HepG2 (cell line): Measurements from ENCODE around the gene FAM229A. TPM values are rescaled to one million over a fixed set of nuclear protein-coding genes. Genes with fewer than 3 reads are reported as not detected.

Source experiments
- ATAC-seq: fragments of 200-7000 bp; cut with Tn5 transposase; 3 replicates; pipeline ENCODE4 v1.9.1; 2020; ENCODE audit warnings: mild to moderate bottlenecking, moderate library complexity
- BruUV-seq: library from RNA; stranded (reverse); fragments of 400-500 nt; replicated peaks from 2 replicates; lab custom pipeline; 2021; lab: Mats Ljungman, UMichigan
- CTCF ChIA-PET: fragments of 300-600 bp; formaldehyde crosslinking; extraction: SDS; loops from one replicate; lab custom pipeline; 2021; ENCODE audit warnings: low total read pairs, inconsistent platforms, low intra/inter-chr PET ratio; lab: Yijun Ruan, JAX
- POLR2A ChIA-PET: fragments of 350-600 bp; sonication (Branson Sonifier 250); formaldehyde crosslinking; loops from one replicate; lab custom pipeline; 2020; ENCODE audit warnings: antibody characterized with exemption, inconsistent platforms; lab: Yijun Ruan, JAX
- DNase-seq: peaks from one replicate; pipeline ENCODE4 v3.0.0-alpha.2; 2015; ENCODE audit warnings: low spot score
- FAIRE-seq: peaks from 3 replicates; lab custom pipeline; 2011; peaks lifted over from hg19 to GRCh38; lab: Jason Lieb, UNC
- H2AFZ ChIP-seq: one replicate; pipeline ENCODE4 v1.6.1; 2011; ENCODE audit warnings: low read length, inconsistent platforms
- H3K27ac ChIP-seq: fragments of 300-600 bp; 3 replicates; pipeline ENCODE4 v1.8.0; 2011; ENCODE audit warnings: mixed run types, mild to moderate bottlenecking, mixed read lengths, low read length, inconsistent platforms; ENCODE audit not compliant: insufficient read depth; ENCODE audit errors: extremely low read length
- H3K27me3 ChIP-seq, 2 experiments: fragments of 200-600 bp in 1 of 2; 2 replicates in 1 of 2; 3 replicates in 1 of 2; pipeline versions ENCODE4 v1.6.0 to v1.8.0; 2011; ENCODE audit warnings: low read length in 2 of 2, mild to moderate bottlenecking in 2 of 2, moderate library complexity in 2 of 2, inconsistent platforms in 1 of 2; ENCODE audit not compliant: insufficient read depth in 2 of 2, control insufficient read depth in 1 of 2
- H3K36me3 ChIP-seq, 2 experiments: fragments of 200-600 bp in 1 of 2; replicated peaks in 1 of 2; 2 replicates in 1 of 2; 3 replicates in 1 of 2; pipeline versions ENCODE4 v1.5.1 to v1.8.0; 2011; ENCODE audit warnings: low read length in 2 of 2, inconsistent platforms in 1 of 2; ENCODE audit not compliant: insufficient read depth in 2 of 2, control insufficient read depth in 1 of 2
- H3K4me1 ChIP-seq: 2 replicates; pipeline ENCODE4 v1.5.1; 2012; ENCODE audit warnings: low read length, inconsistent platforms; ENCODE audit not compliant: insufficient read depth
- H3K4me2 ChIP-seq: 2 replicates; pipeline ENCODE4 v1.6.0; 2011; ENCODE audit warnings: low read depth, low read length, inconsistent platforms
- H3K4me3 ChIP-seq, 3 experiments: fragments of 200-600 bp in 1 of 3; sonication (generic), shearing (Covaris generic) in 1 of 3; replicated peaks in 1 of 3; 2 replicates each; pipeline ENCODE4 v1.5.1; 2011 to 2016; ENCODE audit warnings: low read length in 3 of 3, inconsistent platforms in 2 of 3, low read depth in 2 of 3, mild to moderate bottlenecking in 2 of 3, control low read depth in 1 of 3, mixed read lengths in 1 of 3; ENCODE audit not compliant: insufficient read depth in 1 of 3
- H3K79me2 ChIP-seq: one replicate; pipeline ENCODE4 v1.6.1; 2011; ENCODE audit warnings: low read length, inconsistent platforms; ENCODE audit not compliant: insufficient read depth
- H3K9ac ChIP-seq: 2 replicates; pipeline ENCODE4 v1.6.0; 2011; ENCODE audit warnings: mild to moderate bottlenecking, low read depth, low read length, inconsistent platforms; ENCODE audit not compliant: insufficient read depth
- H3K9me3 ChIP-seq: 2 replicates; pipeline ENCODE4 v1.5.1; 2012; ENCODE audit warnings: mild to moderate bottlenecking, low read length
- H4K20me1 ChIP-seq: 2 replicates; pipeline ENCODE4 v1.6.0; 2011; ENCODE audit warnings: inconsistent platforms, mild to moderate bottlenecking, low read length, moderate library complexity; ENCODE audit not compliant: insufficient read depth
- AGO2 ChIP-seq: fragments of 200-400 bp; formaldehyde crosslinking; optimal IDR thresholded peaks from 2 replicates; pipeline ENCODE3; 2017; ENCODE audit warnings: mild to moderate bottlenecking, low read depth, low read length, moderate library complexity
- DMAP1 ChIP-seq: IDR thresholded peaks from 2 replicates; pipeline ENCODE4 v1.6.1; 2016
- HES4 ChIP-seq: sonication (generic); formaldehyde crosslinking; IDR thresholded peaks from 2 replicates; pipeline ENCODE4 v1.9.0; 2021; ENCODE audit warnings: mild to moderate bottlenecking, missing genetic modification reagents, borderline replicate concordance
- HNF4A ChIP-seq: sonication (generic); formaldehyde crosslinking; IDR thresholded peaks from 2 replicates; pipeline ENCODE4 v1.4.0; 2020; ENCODE audit warnings: missing genetic modification reagents
- KLF15 ChIP-seq: sonication (generic); formaldehyde crosslinking; IDR thresholded peaks from 2 replicates; pipeline ENCODE4 v1.8.1; 2023; ENCODE audit warnings: borderline replicate concordance, mild to moderate bottlenecking, inconsistent platforms, missing genetic modification reagents, mixed read lengths
- MAZ ChIP-seq, 2 experiments: sonication (generic) in 1 of 2; formaldehyde crosslinking in 1 of 2; IDR thresholded peaks; 2 replicates each; pipeline versions ENCODE4 v1.5.0 to v1.6.1; 2012 to 2020; ENCODE audit warnings: low read depth in 2 of 2, mild to moderate bottlenecking in 2 of 2, borderline replicate concordance in 1 of 2, improper control_type of control experiment in 1 of 2, low read length in 1 of 2, missing genetic modification reagents in 1 of 2, moderate library complexity in 1 of 2
- PPARG ChIP-seq: conservative IDR thresholded peaks from 2 replicates; pipeline ENCODE4 v1.6.1; 2016; ENCODE audit warnings: missing biosample characterization, missing genetic modification reagents
- RBFOX2 ChIP-seq: fragments of 200-400 bp; formaldehyde crosslinking; IDR thresholded peaks from 2 replicates; pipeline ENCODE4 v1.6.1; 2017; ENCODE audit warnings: low read depth, mild to moderate bottlenecking, low read length
- RBM39 ChIP-seq: fragments of 200-400 bp; formaldehyde crosslinking; IDR thresholded peaks from one replicate; pipeline ENCODE4 v1.6.1; 2018; ENCODE audit warnings: antibody characterized with exemption, mild to moderate bottlenecking, low read depth, low read length; ENCODE audit not compliant: poor library complexity, severe bottlenecking
- SAP130 ChIP-seq: IDR thresholded peaks from 2 replicates; pipeline ENCODE4 v1.6.1; 2016; ENCODE audit warnings: low read depth
- TBX3 ChIP-seq: fragments of 450-650 bp; IDR thresholded peaks from 2 replicates; pipeline ENCODE4 v1.6.1; 2017; ENCODE audit warnings: antibody characterized with exemption, mild to moderate bottlenecking, inconsistent platforms, borderline replicate concordance
- TGIF2 ChIP-seq: IDR thresholded peaks from 2 replicates; pipeline ENCODE4 v1.6.1; 2016; ENCODE audit warnings: control low read depth, missing compliant biosample characterization
- THYN1 ChIP-seq: sonication (generic); formaldehyde crosslinking; IDR thresholded peaks from 2 replicates; pipeline ENCODE4 v1.8.1; 2023; ENCODE audit warnings: low read depth, mild to moderate bottlenecking, moderate library complexity, missing genetic modification reagents, borderline replicate concordance
- ZFAT ChIP-seq: sonication (generic); formaldehyde crosslinking; conservative IDR thresholded peaks from 2 replicates; pipeline ENCODE4 v1.8.1; 2023; ENCODE audit warnings: missing genetic modification reagents, inconsistent platforms
- ZNF224 ChIP-seq: sonication (generic); formaldehyde crosslinking; IDR thresholded peaks from 2 replicates; pipeline ENCODE4 v1.5.0; 2020; ENCODE audit warnings: mild to moderate bottlenecking, missing genetic modification reagents
- ZNF619 ChIP-seq: sonication (generic); formaldehyde crosslinking; IDR thresholded peaks from 2 replicates; pipeline ENCODE4 v1.4.0; 2020; ENCODE audit warnings: mild to moderate bottlenecking, missing genetic modification reagents
- WGBS: methylation state at CpG from one replicate; pipeline ENCODE4 v1.1.6; 2017; ENCODE audit warnings: low lambda C conversion rate; 5-methylcytosine and 5-hydroxymethylcytosine counted together
- in situ Hi-C: cut with HindIII; loops from 2 replicates; pipeline ENCODE4 v1.10.0; 2017; ENCODE audit warnings: low pct_unique_long_range_greater_than_20kb; ENCODE audit not compliant: extremely low pct_ligation_motif_present
- intact Hi-C: fragments of 100-400 bp; cut with micrococcal nuclease; formaldehyde crosslinking; loops from one replicate; pipeline ENCODE4 v1.10.0; 2022; ENCODE audit not compliant: unreplicated experiment
- polyA plus RNA-seq, 8 experiments: library from polyadenylated mRNA; depleted of rRNA in 3 of 8; stranded (reverse) in 7 of 8; unstranded in 1 of 8; fragments of >200 nt; fragmentation: Illumina TruSeq in 4 of 8; extraction: Trizol in 4 of 8; gene quantifications; 2 replicates each; pipeline versions ENCODE4 v1.2.1 to v1.2.3, GENCODE V29; 2011 to 2016; ENCODE audit warnings: low read depth in 4 of 8, missing spikeins in 1 of 8, mixed read lengths in 1 of 8; ENCODE audit not compliant: insufficient read depth in 1 of 8
- total RNA-seq, 5 experiments: library from RNA; depleted of rRNA; stranded (reverse); fragments of >200 nt; fragmentation: Illumina TruSeq; extraction: Trizol; gene quantifications; 2 replicates each; pipeline ENCODE4 v1.2.3, GENCODE V29; 2016; ENCODE audit warnings: low read depth in 1 of 5
- TF ChIP-seq, protein P1 (sequence below): sonication (generic); formaldehyde crosslinking; IDR thresholded peaks from 2 replicates; pipeline ENCODE4 v1.5.1; 2020; ENCODE audit warnings: missing genetic modification reagents, mild to moderate bottlenecking, borderline replicate concordance

Gene FAM229A
- total and polyA plus RNA-seq, 2 of the 13 experiments (the other 11 are each of a cell fraction or from before 2014, with no cell fraction given) = 3.2 to 17.6 TPM

DNA sequence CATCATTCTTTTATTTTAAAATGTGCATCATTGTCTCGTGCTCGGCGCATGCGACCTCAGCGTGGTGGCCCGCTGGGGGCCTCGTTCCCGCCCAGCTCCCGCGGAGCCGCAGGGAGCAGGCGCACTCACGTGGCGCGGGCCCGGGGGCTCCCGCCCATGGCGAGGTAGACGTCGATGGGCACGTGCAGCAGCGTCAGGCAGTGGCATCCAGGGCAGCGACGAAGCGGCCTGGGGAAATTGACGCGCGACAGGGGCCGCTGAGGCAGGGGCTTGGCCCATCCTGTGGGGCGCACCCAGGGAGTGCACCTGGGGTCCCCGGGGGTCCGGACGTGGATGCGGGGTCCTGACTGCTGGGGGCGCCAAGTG lies 994 bp downstream of the FAM229A start:
- Histone ChIP-seq H3K9ac (no peak overlapping the region), H3K4me2 (no peak overlapping the region), H3K36me3 (peaks cover 2 to 27% of the 10 kb centered on the region in 2 experiments), H3K4me1 (peaks cover 26% of the 10 kb centered on the region), H3K27me3 (no peaks in the 10 kb centered on the region), H3K27ac (no peak overlapping the region), H3K79me2 (no peaks in the 10 kb centered on the region), H3K4me3 (no peak overlapping the region), H2AFZ (no peak overlapping the region), H3K9me3 (no peaks in the 10 kb centered on the region), H4K20me1 (no peaks in the 10 kb centered on the region)
- CTCF ChIA-PET = no interaction called here
- POLR2A ChIA-PET = interaction anchor here (1.3 kb wide), 1 partner anchor 10 kb away, joined by 5 read pairs; no protein-coding TSS in a partner anchor
- intact Hi-C loops (no loop called here), in situ Hi-C loops (no loop called here)
- DNase-seq = no peak
- TF ChIP-seq ZNF224 (no peak), RBM39 (no peak), RBFOX2 (peak; percentile 64; the same call in 1 of the 2 replicates), AGO2 (peak; percentile 94), ZNF619 (CRISPR knock-in tag) (no peak)
- BruUV-seq = no TSS peak
- 96% methylated on average over 35 of the region's 35 CpGs for WGBS
- ATAC-seq = no peak
- no peak for FAIRE-seq

DNA sequence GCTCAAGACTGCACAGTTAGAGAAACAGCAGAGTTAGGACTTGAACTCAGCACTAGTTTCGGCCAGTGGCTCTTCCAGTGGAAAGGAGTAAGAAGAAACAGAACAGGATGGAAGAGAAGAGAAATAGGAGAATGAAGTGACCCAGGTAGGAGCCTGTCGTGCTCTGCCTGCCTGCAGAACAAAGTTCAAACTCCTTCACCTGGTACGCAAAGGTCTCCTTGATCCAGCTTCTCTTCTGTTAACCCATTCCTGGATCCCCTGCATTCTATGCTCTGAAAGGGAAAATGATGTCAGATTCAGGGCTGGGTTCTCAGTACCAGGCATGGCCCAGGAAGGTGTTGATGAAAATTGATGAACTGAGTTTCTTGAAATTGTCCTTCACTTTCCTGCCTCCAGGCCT lies 3.9 kb downstream of the FAM229A start:
- Histone ChIP-seq H2AFZ (no peak overlapping the region), H3K4me1 (peaks cover 34% of the 10 kb centered on the region), H3K4me2 (peak overlapping the region; percentile 48), H3K4me3 (no peak overlapping the region), H3K9ac (no peak overlapping the region), H3K27me3 (no peaks in the 10 kb centered on the region), H3K36me3 (peaks cover 0 to 10% of the 10 kb centered on the region in 2 experiments; a peak in 1 of 5 replicates), H4K20me1 (no peaks in the 10 kb centered on the region), H3K27ac (peak overlapping the region; percentile 23), H3K79me2 (no peaks in the 10 kb centered on the region), H3K9me3 (no peaks in the 10 kb centered on the region)
- DNase-seq (no peak), ATAC-seq (peak; percentile 45), FAIRE-seq (peak; percentile 66)
- POLR2A ChIA-PET = interaction anchor here (0.8 to 1.7 kb wide), 5 partner anchors 9 to 36 kb away, joined by 3 to 4 read pairs (median 3); partner anchors contain the start of genes BSDC1 and MARCKSL1
- in situ Hi-C loops (no loop called here), intact Hi-C loops (no loop called here)
- WGBS = 25% methylated on average over 3 of the region's 3 CpGs
- BruUV-seq = TSS peak; percentile 15
- CTCF ChIA-PET = no interaction called here
- TF ChIP-seq KLF15 (no peak), TBX3 (no peak), THYN1 (no peak), HNF4A (CRISPR knock-in tag) (peak; percentile 74), MAZ (IDR thresholded peaks at IDR 0.05; ENCODE audit: borderline replicate concordance, low read depth, low read length) (no peak), MAZ (CRISPR knock-in tag; IDR thresholded peaks at IDR 0.05; ENCODE audit: low read depth) (no peak; the same call in 1 of the 2 replicates), SAP130 (CRISPR knock-in tag) (no peak), PPARG (no peak), ZFAT (no peak), TGIF2 (CRISPR knock-in tag) (no peak), HES4 (no peak), DMAP1 (CRISPR knock-in tag) (no peak)
- TF ChIP-seq, protein P1, sequence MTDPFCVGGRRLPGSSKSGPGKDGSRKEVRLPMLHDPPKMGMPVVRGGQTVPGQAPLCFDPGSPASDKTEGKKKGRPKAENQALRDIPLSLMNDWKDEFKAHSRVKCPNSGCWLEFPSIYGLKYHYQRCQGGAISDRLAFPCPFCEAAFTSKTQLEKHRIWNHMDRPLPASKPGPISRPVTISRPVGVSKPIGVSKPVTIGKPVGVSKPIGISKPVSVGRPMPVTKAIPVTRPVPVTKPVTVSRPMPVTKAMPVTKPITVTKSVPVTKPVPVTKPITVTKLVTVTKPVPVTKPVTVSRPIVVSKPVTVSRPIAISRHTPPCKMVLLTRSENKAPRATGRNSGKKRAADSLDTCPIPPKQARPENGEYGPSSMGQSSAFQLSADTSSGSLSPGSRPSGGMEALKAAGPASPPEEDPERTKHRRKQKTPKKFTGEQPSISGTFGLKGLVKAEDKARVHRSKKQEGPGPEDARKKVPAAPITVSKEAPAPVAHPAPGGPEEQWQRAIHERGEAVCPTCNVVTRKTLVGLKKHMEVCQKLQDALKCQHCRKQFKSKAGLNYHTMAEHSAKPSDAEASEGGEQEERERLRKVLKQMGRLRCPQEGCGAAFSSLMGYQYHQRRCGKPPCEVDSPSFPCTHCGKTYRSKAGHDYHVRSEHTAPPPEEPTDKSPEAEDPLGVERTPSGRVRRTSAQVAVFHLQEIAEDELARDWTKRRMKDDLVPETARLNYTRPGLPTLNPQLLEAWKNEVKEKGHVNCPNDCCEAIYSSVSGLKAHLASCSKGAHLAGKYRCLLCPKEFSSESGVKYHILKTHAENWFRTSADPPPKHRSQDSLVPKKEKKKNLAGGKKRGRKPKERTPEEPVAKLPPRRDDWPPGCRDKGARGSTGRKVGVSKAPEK = no peak
